Activated naive CD8-positive, alpha-beta T cell treated with anti-CD3 and anti-CD28 coated beads, Interleukin-2, amount 50 U/mL, for 24 hours (primary cell): Measurements from ENCODE around the gene TREML2.
"Not testable (repeated sequence)": the region's sequence is repeated elsewhere in the genome, so short reads cannot be mapped to it uniquely, and the experiment has no call there.

Source experiments
- ATAC-seq: fragments of 150-1000 bp; cut with Tn5 transposase; one replicate; pipeline ENCODE4 v1.10.0; 2021
- DNase-seq: peaks from one replicate; pipeline ENCODE4 v3.0.0; 2021
- H3K27ac Mint-ChIP-seq: one replicate; pipeline ENCODE4 v1.8.0; 2021; ENCODE audit warnings: mild to moderate bottlenecking, mixed read lengths
- H3K27me3 Mint-ChIP-seq: one replicate; pipeline ENCODE4 v1.8.0; 2021; ENCODE audit warnings: mixed read lengths
- H3K36me3 Mint-ChIP-seq: one replicate; pipeline ENCODE4 v1.8.0; 2021; ENCODE audit warnings: low read depth, mixed read lengths
- H3K4me1 Mint-ChIP-seq: one replicate; pipeline ENCODE4 v1.8.0; 2021; ENCODE audit warnings: mixed read lengths
- H3K4me3 Mint-ChIP-seq: one replicate; pipeline ENCODE4 v1.8.0; 2021; ENCODE audit warnings: mild to moderate bottlenecking, moderate library complexity, mixed read lengths
- H3K9me3 Mint-ChIP-seq: one replicate; pipeline ENCODE4 v1.8.0; 2021; ENCODE audit warnings: mixed read lengths

The TREML2 gene

DNA sequence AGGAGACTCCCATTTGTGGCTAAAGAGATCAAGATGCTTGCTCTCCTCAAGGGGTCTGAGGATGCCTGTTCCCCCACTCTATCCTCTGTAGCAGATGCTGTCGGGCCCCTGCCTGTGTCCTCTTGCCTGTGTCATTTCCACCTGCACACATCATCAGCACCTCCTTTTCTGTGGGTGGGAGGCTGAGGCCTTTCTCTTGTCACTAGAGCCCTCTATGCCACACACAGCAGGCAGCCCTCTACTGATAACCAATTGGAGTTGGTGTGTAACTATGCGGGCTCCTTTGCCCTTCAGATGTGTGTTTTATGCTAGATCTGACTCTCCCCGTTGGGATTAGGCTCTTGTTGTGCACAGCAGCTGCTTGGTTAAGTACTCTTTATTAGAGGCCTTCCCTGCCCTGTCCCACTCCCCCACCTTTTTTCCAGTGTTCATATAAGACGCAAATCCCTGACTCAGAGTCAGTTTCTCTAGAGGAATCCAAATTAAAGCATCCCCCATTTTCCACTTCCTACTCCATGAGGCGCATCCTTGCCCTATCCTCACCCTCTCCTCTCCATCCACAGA is 7.7 kb downstream of the TREML2 start:
- H3K4me1 Mint-ChIP-seq = peaks cover 23% of the 10 kb centered on the region
- H3K9me3 Mint-ChIP-seq = no peaks in the 10 kb centered on the region
- H3K27ac Mint-ChIP-seq = no peak overlapping the region
- H3K4me3 Mint-ChIP-seq = no peak overlapping the region
- H3K27me3 Mint-ChIP-seq = no peaks in the 10 kb centered on the region
- H3K36me3 Mint-ChIP-seq = peaks cover 3% of the 10 kb centered on the region
- DNase-seq (no peak), ATAC-seq (peak; percentile 16)

DNA sequence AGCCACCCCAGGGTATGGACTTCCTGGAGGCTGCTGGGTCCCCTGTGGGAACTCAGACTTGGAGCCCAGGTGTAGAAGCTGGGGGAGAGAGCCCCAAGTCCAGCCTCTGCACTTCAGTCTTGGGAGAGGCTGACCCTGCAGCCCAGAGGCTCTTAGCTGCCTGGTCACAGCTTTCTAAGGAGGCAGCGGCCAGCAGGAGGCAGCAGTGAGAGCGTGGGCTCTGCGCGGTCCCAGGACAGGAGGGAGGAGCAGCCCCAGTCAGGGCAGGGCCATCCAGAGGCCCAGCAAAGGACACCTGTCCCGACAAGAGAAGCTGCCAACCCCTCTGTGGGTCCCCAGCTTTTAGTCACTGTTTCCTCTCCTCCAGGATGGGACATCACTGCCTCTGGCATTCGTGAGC is 9.4 kb downstream of the TREML2 start:
- H3K36me3 Mint-ChIP-seq = peaks cover 3% of the 10 kb centered on the region
- no peak overlapping the region for H3K4me3 Mint-ChIP-seq
- no peaks in the 10 kb centered on the region for H3K9me3 Mint-ChIP-seq
- peaks cover 18% of the 10 kb centered on the region for H3K4me1 Mint-ChIP-seq
- ATAC-seq = peak; percentile 27
- peak; percentile 38 for DNase-seq
- no peaks in the 10 kb centered on the region for H3K27me3 Mint-ChIP-seq
- no peak overlapping the region for H3K27ac Mint-ChIP-seq

DNA sequence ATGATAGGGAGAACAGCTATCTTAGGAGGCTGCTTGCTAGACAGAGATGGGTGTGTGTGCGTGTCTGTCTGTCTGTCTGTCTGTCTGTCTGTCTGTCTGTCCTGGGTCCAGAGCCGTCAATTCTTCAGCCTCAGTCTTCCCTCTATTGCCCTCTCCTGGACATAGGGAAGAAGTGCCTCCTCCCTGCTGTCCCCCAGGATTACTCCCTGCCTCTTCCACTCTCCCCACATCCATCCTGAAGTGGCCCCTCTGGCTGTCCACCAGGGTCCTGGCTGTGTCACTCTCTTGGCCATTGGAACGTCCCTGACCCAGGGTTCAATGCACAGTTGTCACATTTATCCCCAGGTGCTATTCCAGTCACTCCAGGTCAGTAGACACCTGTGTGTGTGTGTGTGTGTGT is 10.2 kb downstream of the TREML2 start:
- no peak overlapping the region for H3K27ac Mint-ChIP-seq
- H3K4me3 Mint-ChIP-seq = no peak overlapping the region
- H3K4me1 Mint-ChIP-seq = peaks cover 18% of the 10 kb centered on the region
- H3K9me3 Mint-ChIP-seq = no peaks in the 10 kb centered on the region
- H3K36me3 Mint-ChIP-seq = peaks cover 3% of the 10 kb centered on the region
- no peak for ATAC-seq
- no peak for DNase-seq
- no peaks in the 10 kb centered on the region for H3K27me3 Mint-ChIP-seq

GRCh38 chr6:41189967-41190366 is 11.0 kb downstream of the TREML2 start:
- Mint-ChIP-seq H3K36me3 (peaks cover 2% of the 10 kb centered on the region), H3K27me3 (no peaks in the 10 kb centered on the region), H3K9me3 (no peaks in the 10 kb centered on the region), H3K4me3 (no peak overlapping the region), H3K27ac (no peak overlapping the region), H3K4me1 (peaks cover 17% of the 10 kb centered on the region)
- DNase-seq = no peak
- no peak for ATAC-seq

DNA sequence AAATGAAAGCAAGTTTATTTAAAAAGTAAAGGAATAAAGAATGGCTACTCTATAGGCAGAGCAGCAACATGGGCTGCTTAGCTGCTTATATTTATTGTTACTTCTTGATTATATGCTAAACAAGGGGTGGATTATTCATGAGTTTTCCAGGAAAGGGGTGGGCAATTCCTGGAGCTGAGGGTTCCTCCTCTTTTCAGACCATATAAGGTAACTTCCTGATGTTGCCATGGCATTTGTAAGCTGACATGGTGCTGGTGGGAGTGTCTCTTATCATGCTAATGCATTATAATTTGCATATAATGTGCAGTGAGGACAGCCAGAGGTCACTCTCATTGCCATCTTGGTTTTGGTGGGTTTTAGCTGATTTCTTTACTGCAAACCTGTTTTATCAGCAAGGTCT is 11.9 kb downstream of the TREML2 start:
- DNase-seq, H3K27me3 Mint-ChIP-seq, H3K36me3 Mint-ChIP-seq, H3K27ac Mint-ChIP-seq, ATAC-seq, H3K4me3 Mint-ChIP-seq, H3K9me3 Mint-ChIP-seq: not testable (repeated sequence)
- peaks cover 14% of the 10 kb centered on the region for H3K4me1 Mint-ChIP-seq

GRCh38 chr6:41187924-41188886 is 12.7 kb downstream of the TREML2 start:
- H3K27me3 Mint-ChIP-seq = no peaks in the 10 kb centered on the region
- H3K36me3 Mint-ChIP-seq = no peaks in the 10 kb centered on the region
- ATAC-seq (no peak), DNase-seq (no peak)
- H3K4me3 Mint-ChIP-seq = no peak overlapping the region
- no peak overlapping the region for H3K27ac Mint-ChIP-seq
- H3K9me3 Mint-ChIP-seq = no peaks in the 10 kb centered on the region
- peaks cover 12% of the 10 kb centered on the region for H3K4me1 Mint-ChIP-seq

GRCh38 chr6:41186031-41186562 is 14.9 kb downstream of the TREML2 start:
- DNase-seq (no peak), ATAC-seq (no peak)
- no peak overlapping the region for H3K27ac Mint-ChIP-seq
- no peaks in the 10 kb centered on the region for H3K27me3 Mint-ChIP-seq
- no peak overlapping the region for H3K4me3 Mint-ChIP-seq
- H3K4me1 Mint-ChIP-seq = peaks cover 26% of the 10 kb centered on the region
- H3K36me3 Mint-ChIP-seq = no peaks in the 10 kb centered on the region
- no peaks in the 10 kb centered on the region for H3K9me3 Mint-ChIP-seq

DNA sequence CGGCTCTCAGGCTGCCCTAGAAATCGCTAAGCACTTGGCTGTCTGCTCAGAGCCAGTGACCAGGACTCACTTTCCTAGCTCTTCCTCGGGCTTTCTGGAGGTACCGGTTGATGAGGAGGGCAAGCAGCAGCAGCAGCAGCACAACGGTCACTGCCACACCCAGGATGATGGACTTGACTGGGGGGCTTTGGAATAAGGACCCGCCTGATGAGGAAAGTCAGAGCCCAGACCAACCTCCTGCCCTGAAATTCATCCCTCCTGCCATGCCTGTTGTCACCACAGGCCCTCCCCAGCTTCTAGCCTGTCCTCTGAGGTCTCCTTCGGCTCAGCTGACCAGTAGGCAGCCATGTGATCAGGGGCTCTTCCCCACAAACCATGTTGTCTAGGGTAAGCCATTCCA is 16.2 kb downstream of the TREML2 start:
- ATAC-seq = no peak
- Mint-ChIP-seq H3K27me3 (no peaks in the 10 kb centered on the region), H3K4me1 (peaks cover 26% of the 10 kb centered on the region), H3K27ac (no peak overlapping the region), H3K4me3 (no peak overlapping the region), H3K36me3 (no peaks in the 10 kb centered on the region), H3K9me3 (no peaks in the 10 kb centered on the region)
- DNase-seq = no peak

DNA sequence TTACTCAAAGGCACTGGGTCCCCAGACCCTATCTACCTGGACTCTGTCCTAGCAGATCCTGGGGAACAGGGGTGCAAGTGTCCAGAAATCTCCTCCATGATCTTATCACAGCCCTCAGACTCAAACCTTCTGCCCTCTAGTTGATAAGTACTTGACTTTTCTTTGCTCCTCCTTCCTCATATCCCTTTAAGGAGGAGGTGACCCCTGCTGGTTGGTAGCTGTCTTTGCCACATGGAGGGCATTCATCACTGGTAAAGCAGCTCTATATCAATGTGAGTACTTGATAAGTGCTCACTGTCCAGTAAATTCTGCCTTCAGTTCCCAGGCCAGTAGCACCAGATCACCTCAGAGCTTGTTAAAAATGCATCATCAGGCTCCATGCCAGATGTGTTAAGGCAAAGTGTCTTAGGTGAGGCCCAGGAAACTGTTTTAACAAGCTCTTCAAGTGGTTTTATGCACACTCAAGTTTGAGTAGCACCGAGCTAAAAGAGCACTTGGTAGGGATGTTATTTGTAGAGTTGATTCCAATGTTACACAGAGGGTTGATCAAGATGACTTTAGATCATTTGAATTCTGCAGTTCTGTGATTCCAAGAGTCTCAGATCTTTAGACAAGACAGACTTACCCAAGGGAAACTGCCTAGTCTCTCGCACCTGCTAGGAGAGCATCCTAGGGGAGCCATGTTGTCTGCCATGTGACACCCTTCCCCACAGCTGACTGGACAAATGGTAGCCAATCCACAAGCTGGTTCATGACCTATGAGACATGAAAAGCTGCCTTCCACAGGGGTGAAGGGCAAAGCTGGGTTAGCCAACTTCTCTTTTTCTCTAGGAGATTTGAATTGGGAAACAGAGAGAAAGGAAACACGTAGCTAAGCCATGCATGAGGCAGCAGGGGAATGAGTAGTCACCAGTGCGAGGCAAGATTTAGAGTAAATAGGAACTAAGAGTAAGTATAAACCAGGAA is 18.6 kb downstream of the TREML2 start:
- Mint-ChIP-seq H3K9me3 (no peaks in the 10 kb centered on the region), H3K4me1 (peaks cover 21% of the 10 kb centered on the region), H3K4me3 (no peak overlapping the region), H3K27ac (no peak overlapping the region), H3K27me3 (no peaks in the 10 kb centered on the region), H3K36me3 (no peaks in the 10 kb centered on the region)
- peak; percentile 19 for DNase-seq
- ATAC-seq = peak; percentile 88

- no peaks in the 10 kb centered on the region for H3K27me3 Mint-ChIP-seq
- no peak for ATAC-seq
- H3K27ac Mint-ChIP-seq = no peak overlapping the region
- H3K9me3 Mint-ChIP-seq = no peaks in the 10 kb centered on the region
- peaks cover 21% of the 10 kb centered on the region for H3K4me1 Mint-ChIP-seq
- H3K4me3 Mint-ChIP-seq = no peak overlapping the region
- DNase-seq = no peak
- no peaks in the 10 kb centered on the region for H3K36me3 Mint-ChIP-seq
These were observed 19.4 kb downstream of the TREML2 start for GRCh38 chr6:41181566-41181965.

GRCh38 chr6:41179163-41179562 is 21.8 kb downstream of the TREML2 start:
- Mint-ChIP-seq H3K27ac (no peak overlapping the region), H3K9me3 (no peaks in the 10 kb centered on the region), H3K4me1 (peaks cover 16% of the 10 kb centered on the region), H3K4me3 (no peak overlapping the region), H3K27me3 (no peaks in the 10 kb centered on the region), H3K36me3 (no peaks in the 10 kb centered on the region)
- ATAC-seq = no peak
- DNase-seq = no peak

DNA sequence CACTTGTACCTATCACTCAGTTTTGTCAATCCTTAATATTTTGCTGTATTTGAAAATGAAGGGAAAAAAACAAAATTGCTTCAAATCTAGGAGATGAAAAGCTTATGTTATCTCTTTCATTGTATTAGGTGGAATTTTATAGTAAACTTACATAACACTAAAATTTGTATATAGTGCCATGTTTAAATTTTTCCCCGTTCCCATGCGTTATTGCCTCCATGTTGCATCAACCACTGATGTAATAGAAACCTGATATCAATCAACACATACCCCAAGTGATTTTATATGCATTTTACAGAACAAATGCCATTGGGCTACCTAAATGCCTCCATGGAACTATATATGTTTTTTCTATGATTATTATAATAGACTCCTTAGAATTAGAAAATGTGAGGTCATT is 23.3 kb downstream of the TREML2 start:
- DNase-seq (no peak), ATAC-seq (no peak)
- Mint-ChIP-seq H3K27me3 (no peaks in the 10 kb centered on the region), H3K4me1 (peaks cover 10% of the 10 kb centered on the region), H3K4me3 (no peak overlapping the region), H3K36me3 (no peaks in the 10 kb centered on the region), H3K9me3 (no peaks in the 10 kb centered on the region), H3K27ac (no peak overlapping the region)

DNA sequence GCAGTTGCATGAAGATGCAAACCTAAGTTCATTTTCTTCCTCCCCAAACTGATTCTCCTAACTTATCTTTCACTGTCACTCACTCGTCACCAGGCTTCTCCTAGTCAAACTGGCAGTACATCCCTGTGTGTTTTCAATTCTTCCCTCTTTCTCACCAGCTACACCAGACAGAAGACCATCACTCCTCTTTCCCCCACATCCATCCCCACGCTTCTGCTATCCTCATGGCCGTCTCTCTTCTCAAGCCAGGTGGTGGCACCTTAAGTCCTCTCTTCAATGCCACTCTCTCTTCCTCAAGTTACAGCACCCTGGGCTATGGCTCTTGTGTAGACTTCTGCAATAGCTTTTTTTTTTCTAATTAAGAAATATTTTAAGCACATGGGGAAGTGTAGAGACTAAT is 23.7 kb downstream of the TREML2 start:
- DNase-seq (no peak), ATAC-seq (no peak)
- Mint-ChIP-seq H3K9me3 (no peaks in the 10 kb centered on the region), H3K4me1 (peaks cover 6% of the 10 kb centered on the region), H3K4me3 (no peak overlapping the region), H3K27ac (no peak overlapping the region), H3K36me3 (no peaks in the 10 kb centered on the region), H3K27me3 (no peaks in the 10 kb centered on the region)

DNA sequence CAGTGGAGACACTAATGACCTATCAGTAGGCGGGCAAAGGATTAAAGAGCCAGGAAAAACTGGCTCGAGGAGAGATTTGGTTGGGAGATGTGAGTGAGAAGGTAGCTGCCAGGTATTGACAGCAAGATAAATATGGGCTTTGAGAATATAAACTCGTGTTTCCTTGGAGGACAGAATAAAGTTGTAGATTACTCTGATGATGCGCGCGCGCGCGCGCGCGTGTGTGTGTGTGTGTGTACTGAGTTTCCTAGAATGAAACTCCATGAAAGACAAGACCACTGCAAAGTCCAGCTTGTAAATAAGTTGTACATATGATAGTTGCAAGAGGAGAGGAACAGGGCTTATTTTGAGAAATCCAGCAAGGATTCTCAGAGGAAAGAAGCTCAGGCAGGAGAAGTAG is 24.8 kb downstream of the TREML2 start:
- no peaks in the 10 kb centered on the region for H3K36me3 Mint-ChIP-seq
- ATAC-seq (no peak), DNase-seq (no peak)
- H3K4me3 Mint-ChIP-seq = no peak overlapping the region
- no peak overlapping the region for H3K27ac Mint-ChIP-seq
- H3K9me3 Mint-ChIP-seq = no peaks in the 10 kb centered on the region
- H3K27me3 Mint-ChIP-seq = no peaks in the 10 kb centered on the region
- no peaks in the 10 kb centered on the region for H3K4me1 Mint-ChIP-seq
